Placental epithelial cell (primary cell): Measurements from ENCODE around the gene TAT. TPM values are rescaled to one million over a fixed set of nuclear protein-coding genes. Genes with fewer than 3 reads are reported as not detected.

Experiments used
- small RNA-seq: library from RNA; depleted of rRNA; stranded (forward); fragments of <200 nt; gene quantifications from one replicate; pipeline ENCODE3, GENCODE V24; 2012
- total RNA-seq: library from RNA; depleted of rRNA; stranded (reverse); fragments of >200 nt; gene quantifications from 2 replicates; pipeline ENCODE4 v1.2.3, GENCODE V29; 2012

Gene TAT
- total RNA-seq: not detected in 2 replicates

DNA sequence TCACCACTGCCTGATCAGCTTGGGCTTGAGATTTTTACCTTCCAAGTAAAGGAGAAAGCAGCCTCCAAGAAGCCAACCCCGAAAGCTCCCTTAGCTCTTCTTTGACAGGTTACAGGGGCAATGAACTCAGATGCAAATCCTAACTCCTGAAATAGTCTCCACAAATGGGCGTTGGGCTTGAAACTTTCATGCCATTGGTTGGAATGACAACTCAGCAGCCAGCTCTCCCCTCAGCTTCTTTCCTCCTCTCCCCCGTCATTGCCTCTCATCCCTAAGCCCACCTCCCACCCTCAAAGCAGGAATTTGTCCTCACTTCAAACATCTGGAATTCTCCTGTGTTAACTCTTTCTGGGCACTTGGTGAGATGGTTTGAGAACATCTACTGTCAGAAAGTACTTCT lies at the start of gene TAT:
Gene TAT (minus strand): TSS at position 122 of the 400 bp plus-strand sequence. CDS start 677 bp downstream, outside the sequence.

GRCh38 chr16:71626018-71626857 lies 49.3 kb upstream of the TAT start, which contains the start of gene MARVELD3:
Gene MARVELD3 (plus strand): TSS chr16:71626184. CDS start chr16:71626230, 46 bp downstream.

DNA sequence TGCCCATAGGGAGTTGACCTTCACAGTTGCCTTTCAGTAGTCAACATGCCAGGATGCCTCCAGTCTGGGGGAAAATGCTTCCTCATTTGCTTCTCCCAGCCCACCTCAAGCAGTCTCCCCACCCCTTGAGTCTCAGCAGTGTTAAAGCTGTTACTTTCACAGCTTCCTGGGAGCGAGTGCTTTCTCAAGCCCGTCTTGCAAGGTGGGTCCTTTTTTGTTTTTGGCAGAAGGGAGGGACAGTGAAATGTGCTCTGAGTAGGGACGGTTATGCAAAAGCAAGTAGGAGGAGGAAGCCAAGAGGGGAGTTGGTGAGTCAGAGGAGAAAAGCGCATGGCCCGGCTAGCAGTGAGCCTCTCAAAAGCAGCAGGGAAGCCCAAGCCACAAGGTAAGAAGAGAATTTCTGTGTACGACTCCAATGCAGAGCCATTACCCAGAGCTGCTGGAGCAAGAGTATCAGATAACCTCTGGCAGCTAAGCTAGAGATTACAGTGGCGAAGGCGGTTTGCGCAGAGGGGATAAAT lies 50.7 kb downstream of the TAT start, which contains the start of gene CHST4:
Gene CHST4 (plus strand): TSS at position 316 of the 521 bp plus-strand sequence. CDS start 10,252 bp downstream, outside the sequence.

Small RNA genes within 50 kb of the gene (small RNA-seq; reads per million reads assigned to genes)
- gene RNU6-1061P: not detected

Other genes with a start within 250 kb of the TAT start
- not detected in 2 replicates for gene CALB2, start 218.4 kb downstream of the TAT start, total RNA-seq
- not detected in 2 replicates for gene TLE7, start 135.0 kb downstream of the TAT start, total RNA-seq
- gene ZNF23, start 114.8 kb downstream of the TAT start, total RNA-seq: 5.0 and 5.1 TPM in 2 replicates
- 2.8 and 4.7 TPM in 2 replicates for gene ZNF19, start 87.8 kb downstream of the TAT start, total RNA-seq
- not detected in 2 replicates for gene CHST4, start 50.7 kb downstream of the TAT start, total RNA-seq
- 6.6 and 9.4 TPM in 2 replicates for gene MARVELD3, start 49.1 kb upstream of the TAT start, total RNA-seq
- 3.5 and 5.6 TPM in 2 replicates for gene PHLPP2, start 147.6 kb upstream of the TAT start, total RNA-seq
- 95.4 and 139 TPM in 2 replicates for gene AP1G1, start 231.7 kb upstream of the TAT start, total RNA-seq